HepG2 (cell line): ENCODE results near the gene HOXD12.

Experiments used
- EZH2 ChIP-seq: conservative IDR thresholded peaks from 2 replicates; pipeline ENCODE4 v1.6.1; 2012; ENCODE audit warnings: mild to moderate bottlenecking, low read depth, low read length, moderate library complexity
- RXRA ChIP-seq: sonication (generic); formaldehyde crosslinking; IDR thresholded peaks from 2 replicates; pipeline ENCODE4 v1.5.1; 2020; ENCODE audit warnings: missing genetic modification reagents
- TF ChIP-seq, protein P1 (sequence below): sonication (generic); formaldehyde crosslinking; IDR thresholded peaks from 2 replicates; pipeline ENCODE4 v1.4.0; 2020; ENCODE audit warnings: missing genetic modification reagents

DNA sequence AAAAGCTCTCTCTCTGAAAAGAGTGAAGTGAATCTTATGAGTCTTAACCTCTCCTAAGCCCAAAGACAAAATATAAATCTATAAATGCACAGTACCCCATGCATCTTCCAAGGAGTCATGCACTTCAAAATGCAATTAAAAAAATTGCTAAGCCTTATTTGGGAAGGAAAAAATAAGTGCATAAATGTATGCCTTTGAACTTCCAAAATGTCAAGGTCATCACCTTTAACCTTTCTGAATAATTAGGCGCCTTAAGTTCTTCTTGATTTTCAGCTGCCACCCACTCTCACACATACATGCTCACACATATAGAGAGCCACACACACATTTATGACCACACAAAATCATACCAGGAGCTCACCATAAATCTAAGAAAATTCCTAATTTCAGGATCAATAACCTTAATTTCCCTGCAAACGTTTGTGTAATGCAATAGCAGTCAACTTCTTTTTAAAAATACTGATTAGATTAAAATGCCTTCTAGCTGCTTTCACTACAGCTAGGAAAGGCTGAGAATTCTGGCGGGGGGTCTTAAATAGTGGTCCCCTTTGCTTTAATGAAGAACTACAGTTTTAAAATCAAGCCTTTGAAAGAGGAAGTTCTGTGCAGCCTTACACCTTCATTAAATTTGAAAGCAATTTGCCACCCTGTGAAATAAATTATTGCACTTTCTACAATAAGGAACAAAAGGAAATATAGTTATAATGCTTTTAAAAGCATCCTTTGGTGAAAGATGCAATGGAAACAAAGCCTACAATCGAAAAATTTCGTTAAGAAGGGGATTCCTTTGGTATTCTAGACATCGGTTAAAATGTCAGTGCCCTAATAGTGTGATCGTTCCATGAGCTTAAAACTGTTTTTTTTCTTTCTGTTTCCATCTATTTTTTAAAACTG lies 11.1 kb downstream of the HOXD12 start:
- TF ChIP-seq, protein P1, sequence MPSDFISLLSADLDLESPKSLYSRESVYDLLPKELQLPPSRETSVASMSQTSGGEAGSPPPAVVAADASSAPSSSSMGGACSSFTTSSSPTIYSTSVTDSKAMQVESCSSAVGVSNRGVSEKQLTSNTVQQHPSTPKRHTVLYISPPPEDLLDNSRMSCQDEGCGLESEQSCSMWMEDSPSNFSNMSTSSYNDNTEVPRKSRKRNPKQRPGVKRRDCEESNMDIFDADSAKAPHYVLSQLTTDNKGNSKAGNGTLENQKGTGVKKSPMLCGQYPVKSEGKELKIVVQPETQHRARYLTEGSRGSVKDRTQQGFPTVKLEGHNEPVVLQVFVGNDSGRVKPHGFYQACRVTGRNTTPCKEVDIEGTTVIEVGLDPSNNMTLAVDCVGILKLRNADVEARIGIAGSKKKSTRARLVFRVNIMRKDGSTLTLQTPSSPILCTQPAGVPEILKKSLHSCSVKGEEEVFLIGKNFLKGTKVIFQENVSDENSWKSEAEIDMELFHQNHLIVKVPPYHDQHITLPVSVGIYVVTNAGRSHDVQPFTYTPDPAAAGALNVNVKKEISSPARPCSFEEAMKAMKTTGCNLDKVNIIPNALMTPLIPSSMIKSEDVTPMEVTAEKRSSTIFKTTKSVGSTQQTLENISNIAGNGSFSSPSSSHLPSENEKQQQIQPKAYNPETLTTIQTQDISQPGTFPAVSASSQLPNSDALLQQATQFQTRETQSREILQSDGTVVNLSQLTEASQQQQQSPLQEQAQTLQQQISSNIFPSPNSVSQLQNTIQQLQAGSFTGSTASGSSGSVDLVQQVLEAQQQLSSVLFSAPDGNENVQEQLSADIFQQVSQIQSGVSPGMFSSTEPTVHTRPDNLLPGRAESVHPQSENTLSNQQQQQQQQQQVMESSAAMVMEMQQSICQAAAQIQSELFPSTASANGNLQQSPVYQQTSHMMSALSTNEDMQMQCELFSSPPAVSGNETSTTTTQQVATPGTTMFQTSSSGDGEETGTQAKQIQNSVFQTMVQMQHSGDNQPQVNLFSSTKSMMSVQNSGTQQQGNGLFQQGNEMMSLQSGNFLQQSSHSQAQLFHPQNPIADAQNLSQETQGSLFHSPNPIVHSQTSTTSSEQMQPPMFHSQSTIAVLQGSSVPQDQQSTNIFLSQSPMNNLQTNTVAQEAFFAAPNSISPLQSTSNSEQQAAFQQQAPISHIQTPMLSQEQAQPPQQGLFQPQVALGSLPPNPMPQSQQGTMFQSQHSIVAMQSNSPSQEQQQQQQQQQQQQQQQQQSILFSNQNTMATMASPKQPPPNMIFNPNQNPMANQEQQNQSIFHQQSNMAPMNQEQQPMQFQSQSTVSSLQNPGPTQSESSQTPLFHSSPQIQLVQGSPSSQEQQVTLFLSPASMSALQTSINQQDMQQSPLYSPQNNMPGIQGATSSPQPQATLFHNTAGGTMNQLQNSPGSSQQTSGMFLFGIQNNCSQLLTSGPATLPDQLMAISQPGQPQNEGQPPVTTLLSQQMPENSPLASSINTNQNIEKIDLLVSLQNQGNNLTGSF, result no peak
- TF ChIP-seq EZH2 (no peak), RXRA (CRISPR knock-in tag) (no peak)
